Naive B cell (primary cell): ENCODE measurements around the gene FRMPD3. TPM values are rescaled to one million over a fixed set of nuclear protein-coding genes. Genes with fewer than 3 reads are reported as not detected.

ENCODE experiments used
- ATAC-seq, 2 donors: fragments of 150-1000 bp; cut with Tn5 transposase; 2 replicates each; pipeline ENCODE4 v1.10.0; 2021; ENCODE audit warnings: low read depth in 2 of 2, mild to moderate bottlenecking in 2 of 2, moderate library complexity in 2 of 2
- DNase-seq: peaks from one replicate; pipeline ENCODE4 v3.0.0; 2022
- H3K27ac Mint-ChIP-seq, 6 donors: one replicate each; pipeline ENCODE4 v1.8.0; 2020 to 2022; ENCODE audit warnings: mild to moderate bottlenecking in 6 of 6, mixed read lengths in 6 of 6, moderate library complexity in 5 of 6, inconsistent platforms in 2 of 6
- H3K27me3 Mint-ChIP-seq, 3 donors: one replicate each; pipeline ENCODE4 v1.8.0; 2021 to 2022; ENCODE audit warnings: mixed read lengths in 3 of 3, mild to moderate bottlenecking in 1 of 3
- H3K36me3 Mint-ChIP-seq, 2 donors: one replicate each; pipeline ENCODE4 v1.8.0; 2020 to 2022; ENCODE audit warnings: mixed read lengths in 2 of 2, inconsistent platforms in 1 of 2, mild to moderate bottlenecking in 1 of 2
- H3K4me1 Mint-ChIP-seq, 3 donors: one replicate each; pipeline ENCODE4 v1.8.0; 2020 to 2022; ENCODE audit warnings: mixed read lengths in 3 of 3, inconsistent platforms in 1 of 3, mild to moderate bottlenecking in 1 of 3, moderate library complexity in 1 of 3
- H3K4me3 Mint-ChIP-seq, 8 donors: one replicate each; pipeline ENCODE4 v1.8.0; 2020 to 2022; ENCODE audit warnings: mild to moderate bottlenecking in 8 of 8, mixed read lengths in 8 of 8, moderate library complexity in 8 of 8, inconsistent platforms in 2 of 8
- H3K9me3 Mint-ChIP-seq, 7 donors: one replicate each; pipeline ENCODE4 v1.8.0; 2020 to 2022; ENCODE audit warnings: mixed read lengths in 7 of 7, mild to moderate bottlenecking in 5 of 7, inconsistent platforms in 2 of 7, moderate library complexity in 1 of 7
- polyA plus RNA-seq, 6 donors: library from polyadenylated mRNA; unstranded; fragments of 300-500 nt; fragmentation: Illumina TruSeq; gene quantifications; one replicate each; pipeline ENCODE4 v1.2.3, GENCODE V29; 2021; ENCODE audit warnings: low read depth in 6 of 6

The FRMPD3 gene
- polyA plus RNA-seq, 6 donors from 2014 or later = 0.03 to 0.53 (median 0.08) TPM; not detected in 2

GRCh38 chrX:107485013-107485412, 35.6 kb downstream of the FRMPD3 start:
- ATAC-seq (no peak), DNase-seq (no peak)
- no peak overlapping the region for H3K4me3 Mint-ChIP-seq
- H3K4me1 Mint-ChIP-seq = peaks cover 0 to 5% (median 0%) of the 10 kb centered on the region in 3 donors
- H3K36me3 Mint-ChIP-seq = peaks cover 0 to 6% of the 10 kb centered on the region in 2 donors
- peaks cover 0 to 4% (median 0%) of the 10 kb centered on the region in 7 donors for H3K9me3 Mint-ChIP-seq
- H3K27ac Mint-ChIP-seq = no peak overlapping the region
- H3K27me3 Mint-ChIP-seq = peaks cover 0 to 4% (median 0%) of the 10 kb centered on the region in 3 donors

- Mint-ChIP-seq H3K9me3 (peaks cover 0 to 5% (median 0%) of the 10 kb centered on the region in 7 donors), H3K27ac (no peak overlapping the region), H3K4me1 (peaks cover 0 to 4% (median 0%) of the 10 kb centered on the region in 3 donors), H3K4me3 (no peak overlapping the region), H3K36me3 (peaks cover 0 to 2% of the 10 kb centered on the region in 2 donors), H3K27me3 (peaks cover 4 to 27% (median 5%) of the 10 kb centered on the region in 3 donors)
- ATAC-seq (no peak), DNase-seq (no peak)
These were observed 43.7 kb downstream of the FRMPD3 start for GRCh38 chrX:107493141-107493540.

DNA sequence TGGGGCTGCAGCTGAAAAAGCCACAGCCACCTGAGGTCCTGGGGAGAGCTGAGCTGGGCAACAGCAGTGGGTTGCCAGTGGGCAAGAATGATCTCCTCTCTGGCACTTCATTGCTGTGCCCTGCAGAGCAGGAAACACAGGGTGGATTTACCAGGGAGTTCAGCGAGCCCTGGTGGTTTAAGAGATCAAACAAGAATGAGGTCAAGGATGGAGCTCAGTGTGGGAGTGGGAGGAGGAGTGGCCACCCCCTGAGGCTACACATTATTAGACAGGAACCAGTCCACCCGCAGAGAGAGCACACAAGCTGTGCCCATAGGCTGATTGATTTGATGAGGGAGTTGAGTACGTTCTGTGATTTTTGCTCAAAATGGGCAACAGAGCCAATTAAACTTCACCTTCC, 47.3 kb downstream of the FRMPD3 start:
- Mint-ChIP-seq H3K9me3 (peaks cover 0 to 3% (median 0%) of the 10 kb centered on the region in 7 donors), H3K4me1 (peaks cover 0 to 3% (median 0%) of the 10 kb centered on the region in 3 donors), H3K27me3 (peaks cover 6 to 27% (median 7%) of the 10 kb centered on the region in 3 donors), H3K27ac (no peak overlapping the region), H3K36me3 (peaks cover 0 to 2% of the 10 kb centered on the region in 2 donors), H3K4me3 (no peak overlapping the region)
- no peak for ATAC-seq
- DNase-seq = no peak

Other genes with a start within 250 kb of the FRMPD3 start
- 1 to 10 TPM in 4 of 6 donors, under 1 TPM in 1, not detected in 1; 0.86 to 4.5 (median 1.8) TPM for gene NUP62CL, start 243.2 kb upstream of the FRMPD3 start, polyA plus RNA-seq
- not detected for gene DNAAF6, start 243.0 kb upstream of the FRMPD3 start, polyA plus RNA-seq
- 10 to 100 TPM; 49.4 to 74.9 (median 53.8) TPM for gene PRPS1, start 178.9 kb downstream of the FRMPD3 start, polyA plus RNA-seq